NCI-H2227 treated with DMSO at 0.1 percent for 48 hours (cell line): ENCODE data around the gene MACROH2A1.

ENCODE experiments used
- DNase-seq: peaks from one replicate; lab custom pipeline; 2025; lab: John Stamatoyannopoulos, UW

The MACROH2A1 gene

GRCh38 chr5:135330798-135331096, 68.3 kb downstream of the MACROH2A1 start:
- DNase-seq: no peak

GRCh38 chr5:135329913-135330797, 68.9 kb downstream of the MACROH2A1 start:
- no peak for DNase-seq

GRCh38 chr5:135329066-135329912, 69.7 kb downstream of the MACROH2A1 start:
- peak; percentile 48 for DNase-seq

GRCh38 chr5:135328128-135328687, 70.8 kb downstream of the MACROH2A1 start:
- DNase-seq: no peak

- DNase-seq: no peak
Measured at GRCh38 chr5:135327429-135328127, 71.5 kb downstream of the MACROH2A1 start.

- no peak for DNase-seq
Measured at GRCh38 chr5:135326296-135327254, 72.5 kb downstream of the MACROH2A1 start.

GRCh38 chr5:135324897-135325650, 74.0 kb downstream of the MACROH2A1 start:
- no peak for DNase-seq

- DNase-seq: no peak
Measured at GRCh38 chr5:135324160-135324559, 74.9 kb downstream of the MACROH2A1 start.

- DNase-seq: no peak
Measured at GRCh38 chr5:135323701-135324132, 75.3 kb downstream of the MACROH2A1 start.

GRCh38 chr5:135323227-135323626, 75.8 kb downstream of the MACROH2A1 start:
- DNase-seq: no peak

- DNase-seq: no peak
Measured at GRCh38 chr5:135322744-135323143, 76.3 kb downstream of the MACROH2A1 start.

- no peak for DNase-seq
Measured at GRCh38 chr5:135322271-135322670, 76.8 kb downstream of the MACROH2A1 start.

GRCh38 chr5:135320718-135321484, 78.1 kb downstream of the MACROH2A1 start:
- DNase-seq: no peak

- DNase-seq: no peak
Measured at GRCh38 chr5:135319928-135320606, 79.0 kb downstream of the MACROH2A1 start.

GRCh38 chr5:135319458-135319857, 79.6 kb downstream of the MACROH2A1 start:
- no peak for DNase-seq

GRCh38 chr5:135318924-135319323, 80.1 kb downstream of the MACROH2A1 start:
- no peak for DNase-seq

- no peak for DNase-seq
Measured at GRCh38 chr5:135318037-135318436, 81.0 kb downstream of the MACROH2A1 start.

- DNase-seq: no peak
Measured at GRCh38 chr5:135317286-135317685, 81.7 kb downstream of the MACROH2A1 start.

- no peak for DNase-seq
Measured at GRCh38 chr5:135315386-135315785, 83.6 kb downstream of the MACROH2A1 start.
